Activated B cell treated with CpG ODN at 0.5 μM for 24 hours (primary cell): ENCODE results near the gene GP1BB. TPM values are rescaled to one million over a fixed set of nuclear protein-coding genes. Genes with fewer than 3 reads are reported as not detected.

ENCODE experiments used
- ATAC-seq: fragments of 200-7000 bp; cut with Tn5 transposase; one replicate; pipeline ENCODE4 v1.10.0; 2021; ENCODE audit warnings: low read depth, mild to moderate bottlenecking, moderate library complexity
- CTCF ChIA-PET: fragments of 350-600 bp; sonication (Branson Sonifier 250); formaldehyde crosslinking; loops from one replicate; lab custom pipeline; 2021; ENCODE audit warnings: antibody characterized with exemption; lab: Charles Lee
- POLR2A ChIA-PET: fragments of 350-600 bp; sonication (Branson Sonifier 250); formaldehyde crosslinking; loops from one replicate; lab custom pipeline; 2021; ENCODE audit warnings: antibody characterized with exemption; lab: Charles Lee
- DNase-seq: peaks from one replicate; pipeline ENCODE4 v3.0.0; 2022
- H3K27ac Mint-ChIP-seq: one replicate; pipeline ENCODE4 v1.8.0; 2020; ENCODE audit warnings: mixed read lengths
- H3K27me3 Mint-ChIP-seq: one replicate; pipeline ENCODE4 v1.8.0; 2021; ENCODE audit warnings: mixed read lengths
- H3K36me3 Mint-ChIP-seq: one replicate; pipeline ENCODE4 v1.8.0; 2021; ENCODE audit warnings: low read depth, mixed read lengths
- H3K4me1 Mint-ChIP-seq: one replicate; pipeline ENCODE4 v1.8.0; 2021; ENCODE audit warnings: mixed read lengths
- H3K4me3 Mint-ChIP-seq: one replicate; pipeline ENCODE4 v1.8.0; 2020; ENCODE audit warnings: mild to moderate bottlenecking, mixed read lengths
- H3K9me3 Mint-ChIP-seq: one replicate; pipeline ENCODE4 v1.8.0; 2020; ENCODE audit warnings: mixed read lengths
- CTCF ChIP-seq: fragments of 200-600 bp; IDR thresholded peaks from one replicate; pipeline ENCODE4 v1.8.0; 2022; ENCODE audit warnings: antibody characterized with exemption, mild to moderate bottlenecking
- intact Hi-C: fragments of 100-400 bp; cut with micrococcal nuclease; formaldehyde crosslinking; loops from one replicate; pipeline ENCODE4 v1.15.1; 2024
- total RNA-seq: library from RNA; stranded (reverse); gene quantifications from 2 replicates; pipeline ENCODE4 v1.2.3, GENCODE V29; 2022

GP1BB gene
- total RNA-seq, 1 donor from 2014 or later, result not detected

DNA sequence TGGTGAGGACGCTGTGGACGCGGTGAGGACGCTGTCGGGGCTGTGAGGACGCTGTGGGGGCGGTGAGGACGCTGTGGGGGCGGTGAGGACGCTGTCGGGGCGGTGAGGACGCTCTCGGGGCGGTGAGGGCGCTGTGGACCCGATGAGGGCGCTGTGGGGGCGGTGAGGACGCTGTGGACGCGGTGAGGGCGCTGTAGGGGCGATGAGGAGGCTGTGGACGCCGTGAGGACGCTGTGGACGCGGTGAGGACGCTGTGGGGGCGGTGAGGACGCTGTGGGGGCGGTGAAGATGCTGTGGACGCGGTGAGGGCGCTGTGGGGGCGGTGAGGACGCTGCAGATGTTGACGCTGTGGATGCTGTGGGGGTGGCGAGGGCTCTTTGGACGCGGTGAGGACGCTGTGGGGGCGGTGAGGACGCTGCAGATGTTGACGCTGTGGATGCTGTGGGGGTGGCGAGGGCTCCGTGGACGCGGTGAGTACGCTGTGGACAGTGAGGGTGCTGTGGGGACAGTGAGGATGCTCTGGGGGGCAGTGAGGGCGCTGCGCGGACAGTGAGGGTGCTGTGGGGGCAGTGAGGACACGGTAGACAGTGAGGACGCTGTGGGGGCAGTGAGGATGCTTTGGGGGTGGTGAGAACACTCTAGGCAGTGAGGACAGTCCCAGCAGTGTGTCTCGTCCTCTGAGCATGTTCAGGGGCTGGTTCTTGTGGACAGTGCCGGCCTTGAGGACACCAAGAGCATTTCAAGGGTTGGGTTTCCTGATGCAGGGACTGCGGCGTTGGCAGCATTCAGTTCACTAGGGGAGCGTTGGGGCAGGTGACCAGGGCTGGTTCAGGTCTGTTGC, 4.2 kb downstream of the GP1BB start:
- no peak for TF ChIP-seq CTCF
- H3K4me1 Mint-ChIP-seq, result peaks cover 15% of the 10 kb centered on the region
- CTCF ChIA-PET, result no interaction called here
- no peaks in the 10 kb centered on the region for H3K36me3 Mint-ChIP-seq
- H3K27me3 Mint-ChIP-seq, result peaks cover 21% of the 10 kb centered on the region
- ATAC-seq (no peak), DNase-seq (no peak)
- POLR2A ChIA-PET, result no interaction called here
- no peak overlapping the region for H3K27ac Mint-ChIP-seq
- H3K9me3 Mint-ChIP-seq, result no peaks in the 10 kb centered on the region
- H3K4me3 Mint-ChIP-seq, result no peak overlapping the region
- intact Hi-C loops, result no loop called here

DNA sequence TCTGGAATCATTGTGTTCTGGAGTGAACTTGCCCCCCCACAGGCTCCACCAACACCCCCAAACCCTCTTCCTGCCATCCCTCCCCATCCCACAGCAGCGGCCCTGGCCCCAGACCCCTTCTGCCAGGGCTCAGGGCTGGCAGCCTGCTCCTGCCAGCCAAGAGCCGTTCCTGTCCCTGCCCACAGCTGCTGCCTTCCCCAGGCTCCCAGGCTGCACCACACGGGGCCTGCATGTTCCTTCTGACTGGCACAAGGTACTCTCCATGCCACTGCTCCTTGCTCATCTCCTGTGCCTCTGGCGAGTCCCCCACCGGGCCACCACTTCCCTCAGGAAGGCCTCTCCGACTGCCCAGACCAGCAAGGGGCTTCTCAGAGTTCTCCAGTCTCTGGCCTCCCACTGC, 4.9 kb downstream of the GP1BB start:
- ATAC-seq (no peak), DNase-seq (no peak)
- no peak overlapping the region for H3K27ac Mint-ChIP-seq
- intact Hi-C loops, result no loop called here
- H3K27me3 Mint-ChIP-seq, result peaks cover 16% of the 10 kb centered on the region
- ChIA-PET CTCF (interaction anchor here (6.3 kb wide), 1 partner anchor 184 kb away, joined by 144 read pairs; no protein-coding TSS in a partner anchor), POLR2A (no interaction called here)
- H3K4me3 Mint-ChIP-seq, result no peak overlapping the region
- H3K4me1 Mint-ChIP-seq, result peaks cover 12% of the 10 kb centered on the region
- no peaks in the 10 kb centered on the region for H3K36me3 Mint-ChIP-seq
- H3K9me3 Mint-ChIP-seq, result no peaks in the 10 kb centered on the region
- no peak for TF ChIP-seq CTCF

DNA sequence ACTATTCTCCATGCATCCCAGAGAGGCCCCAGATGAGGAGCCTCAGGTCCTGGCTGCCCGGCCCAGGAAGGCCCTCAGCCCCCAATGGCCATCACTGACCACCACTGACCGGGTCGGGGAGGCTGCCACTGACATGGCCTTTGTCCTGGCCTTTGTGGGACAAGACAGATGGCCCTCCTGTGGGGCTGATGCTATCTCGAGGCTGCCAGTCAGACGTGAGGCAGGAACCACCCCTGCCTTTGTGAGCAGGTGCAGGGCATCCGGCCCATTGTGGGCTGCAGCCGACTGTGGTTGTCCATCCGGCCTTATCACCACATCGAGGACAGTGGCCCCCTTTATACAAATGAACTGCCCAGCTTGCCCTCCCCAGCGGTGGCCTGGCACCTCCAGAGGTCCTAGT, 5.5 kb downstream of the GP1BB start:
- no peak for ATAC-seq
- CTCF ChIA-PET, result interaction anchor here (6.3 kb wide), 1 partner anchor 183 kb away, joined by 144 read pairs; no protein-coding TSS in a partner anchor
- DNase-seq, result no peak
- H3K27ac Mint-ChIP-seq, result no peak overlapping the region
- no peak overlapping the region for H3K4me3 Mint-ChIP-seq
- no peak for TF ChIP-seq CTCF
- peaks cover 9% of the 10 kb centered on the region for H3K4me1 Mint-ChIP-seq
- peaks cover 14% of the 10 kb centered on the region for H3K27me3 Mint-ChIP-seq
- no peaks in the 10 kb centered on the region for H3K9me3 Mint-ChIP-seq
- intact Hi-C loops, result no loop called here
- POLR2A ChIA-PET, result no interaction called here
- no peaks in the 10 kb centered on the region for H3K36me3 Mint-ChIP-seq

GRCh38 chr22:19729507-19729906, 6.2 kb downstream of the GP1BB start:
- Mint-ChIP-seq H3K27ac (no peak overlapping the region), H3K27me3 (peaks cover 13% of the 10 kb centered on the region), H3K4me1 (peaks cover 8% of the 10 kb centered on the region)

More at GRCh38 chr22:19729507-19729906, 6.2 kb downstream of the GP1BB start:
- CTCF ChIA-PET, result interaction anchor here (0.8 to 6.3 kb wide), 5 partner anchors 179 to 286 kb away, joined by 3 to 144 read pairs (median 7); no protein-coding TSS in a partner anchor
- intact Hi-C loops, result no loop called here
- POLR2A ChIA-PET, result no interaction called here
- DNase-seq (no peak), ATAC-seq (no peak)
- Mint-ChIP-seq H3K4me3 (no peak overlapping the region), H3K9me3 (no peaks in the 10 kb centered on the region), H3K36me3 (no peaks in the 10 kb centered on the region)
- TF ChIP-seq CTCF, result no peak
